GM18498 (cell line): Measurements from ENCODE around the gene GPX4.
A peak's percentile ranks its signal among the peaks of the same experiment; 100 is the strongest.

Experiments used
- ATAC-seq: cut with Tn5 transposase; IDR thresholded peaks from one replicate; pipeline ENCODE4 v1.9.1; 2021; ENCODE audit warnings: mild to moderate bottlenecking, moderate library complexity; ENCODE audit not compliant: unreplicated experiment

GPX4 gene

GRCh38 chr19:1103708-1104310 lies at the start of gene GPX4:
GPX4 (plus strand) TSS chr19:1103994; CDS start chr19:1104044, 50 bp downstream.
- peak; percentile 72 for ATAC-seq

- ATAC-seq = no peak
These were observed 49.4 kb upstream of the GPX4 start for GRCh38 chr19:1054102-1055027.

- no peak for ATAC-seq
These were observed 48.8 kb upstream of the GPX4 start for GRCh38 chr19:1055028-1055425.

GRCh38 chr19:1055886-1056620 lies 47.7 kb upstream of the GPX4 start:
- no peak for ATAC-seq

- ATAC-seq = no peak
These were observed 46.5 kb upstream of the GPX4 start for GRCh38 chr19:1057176-1057855.

GRCh38 chr19:1058112-1058511 lies 45.7 kb upstream of the GPX4 start:
- ATAC-seq = no peak

- no peak for ATAC-seq
These were observed 43.1 kb upstream of the GPX4 start for GRCh38 chr19:1060689-1061088.

GRCh38 chr19:1061987-1062386 lies 41.8 kb upstream of the GPX4 start:
- ATAC-seq = no peak

GRCh38 chr19:1062387-1063029 lies 41.3 kb upstream of the GPX4 start:
- no peak for ATAC-seq

GRCh38 chr19:1063030-1063908 lies 40.5 kb upstream of the GPX4 start:
- ATAC-seq = no peak

- ATAC-seq = no peak
These were observed 39.7 kb upstream of the GPX4 start for GRCh38 chr19:1063909-1064660.

GRCh38 chr19:1064661-1065605 lies 38.9 kb upstream of the GPX4 start:
- ATAC-seq = no peak

- ATAC-seq = no peak
These were observed 38.1 kb upstream of the GPX4 start for GRCh38 chr19:1065606-1066109.

GRCh38 chr19:1066251-1066747 lies 37.5 kb upstream of the GPX4 start:
- no peak for ATAC-seq

GRCh38 chr19:1066748-1067340 lies 37.0 kb upstream of the GPX4 start, which contains the start of gene ARHGAP45:
ARHGAP45 (plus strand) TSS chr19:1067167; CDS start chr19:1067406, 239 bp downstream.
- ATAC-seq = peak; percentile 48

- ATAC-seq = peak; percentile 27
These were observed 36.3 kb upstream of the GPX4 start for GRCh38 chr19:1067341-1067957.
